Prostate gland (tissue), 2 donors: ENCODE measurements around the gene OR10S1. TPM values are rescaled to one million over a fixed set of nuclear protein-coding genes. Genes with fewer than 3 reads are reported as not detected.

Experiments
- DNase-seq: peaks from one replicate; pipeline ENCODE4 v3.0.0-alpha.2; 2019; ENCODE audit warnings: low spot score
- H3K27ac ChIP-seq, 2 donors: fragments of 200-600 bp; sonication (generic); 2 replicates each; pipeline ENCODE4 v1.5.1; 2017 to 2019
- H3K27me3 ChIP-seq: fragments of 200-600 bp; sonication (generic); replicated peaks from 2 replicates; pipeline ENCODE4 v1.5.1; 2019; ENCODE audit not compliant: insufficient read depth
- H3K36me3 ChIP-seq, 2 donors: fragments of 200-600 bp; sonication (generic); 1 replicate in 1 of 2; 2 replicates in 1 of 2; pipeline versions ENCODE4 v1.5.1 to v1.8.1; 2017 to 2019
- H3K4me1 ChIP-seq: fragments of 200-600 bp; sonication (generic); replicated peaks from 2 replicates; pipeline ENCODE4 v1.5.1; 2019
- H3K4me3 ChIP-seq, 2 donors: fragments of 200-600 bp; sonication (generic); 2 replicates each; pipeline ENCODE4 v1.5.1; 2017 to 2019
- H3K9me3 ChIP-seq: fragments of 200-600 bp; sonication (generic); 2 replicates; pipeline ENCODE4 v1.5.1; 2017
- CTCF ChIP-seq, 4 experiments: fragments of 200-600 bp in 2 of 4; fragments of 450-650 bp in 2 of 4; sonication (generic) in 2 of 4; IDR thresholded peaks; 1 replicate in 3 of 4; 2 replicates in 1 of 4; pipeline ENCODE4 v1.5.1; 2016 to 2019; ENCODE audit warnings: antibody characterized with exemption in 4 of 4, mild to moderate bottlenecking in 2 of 4, moderate library complexity in 2 of 4
- POLR2A ChIP-seq: fragments of 450-650 bp; IDR thresholded peaks from one replicate; pipeline ENCODE4 v1.6.1; 2016; ENCODE audit warnings: antibody characterized with exemption, mild to moderate bottlenecking
- POLR2AphosphoS5 ChIP-seq: sonication (generic); formaldehyde crosslinking; IDR thresholded peaks from one replicate; pipeline ENCODE4 v1.6.1; 2017; ENCODE audit warnings: antibody characterized with exemption
- WGBS: methylation state at CpG from one replicate; pipeline ENCODE4 v1.1.5; 2018; 5-methylcytosine and 5-hydroxymethylcytosine counted together
- intact Hi-C: fragments of 100-400 bp; cut with DNase I; formaldehyde crosslinking; loops from one replicate; pipeline ENCODE4 v1.14.2; 2022
- total RNA-seq, 2 donors: library from RNA; depleted of rRNA; stranded (reverse); fragments of >200 nt; gene quantifications; one replicate each; pipeline ENCODE4 v1.1.0, GENCODE V29; 2016

OR10S1 gene
- total RNA-seq, 2 donors from 2014 or later, result not detected

- no peak overlapping the region for H3K4me3 ChIP-seq
- no peaks in the 10 kb centered on the region for H3K4me1 ChIP-seq
- TF ChIP-seq POLR2AphosphoS5, result no peak
- TF ChIP-seq CTCF (IDR thresholded peaks at IDR 0.05), result no peak
- no peak for TF ChIP-seq POLR2A
- intact Hi-C loops, result no loop called here
- WGBS, result 28% methylated on average over 1 of the region's 1 CpG
- no peaks in the 10 kb centered on the region for H3K36me3 ChIP-seq
- H3K27me3 ChIP-seq, result no peaks in the 10 kb centered on the region
- DNase-seq, result no peak
- no peaks in the 10 kb centered on the region for H3K9me3 ChIP-seq
- no peak overlapping the region for H3K27ac ChIP-seq
Observed at GRCh38 chr11:123945132-123945531, 32.4 kb downstream of the OR10S1 start.

GRCh38 chr11:123943738-123944137 is 33.8 kb downstream of the OR10S1 start, which contains the start of gene OR6T1:
TSS of gene OR6T1 (minus strand) at chr11:123943838. CDS start at chr11:123943838, 0 bp downstream.
- intact Hi-C loops, result no loop called here
- Histone ChIP-seq H3K27ac (no peak within 1 kb of the TSS), H3K4me3 (no peak within 1 kb of the TSS), H3K9me3 (no peaks in the 10 kb centered on the region), H3K36me3 (no peaks in the 10 kb centered on the region), H3K27me3 (no peaks in the 10 kb centered on the region), H3K4me1 (no peaks in the 10 kb centered on the region)
- no peak for TF ChIP-seq CTCF (IDR thresholded peaks at IDR 0.05)
- no peak for TF ChIP-seq POLR2A
- TF ChIP-seq POLR2AphosphoS5, result no peak
- WGBS, result 92% methylated on average over 3 of the region's 3 CpGs
- no peak for DNase-seq

GRCh38 chr11:123942413-123942812 is 35.2 kb downstream of the OR10S1 start:
- no peaks in the 10 kb centered on the region for H3K9me3 ChIP-seq
- TF ChIP-seq POLR2A, result no peak
- no peak for TF ChIP-seq POLR2AphosphoS5
- TF ChIP-seq CTCF (IDR thresholded peaks at IDR 0.05), result no peak
- 88% methylated on average over 4 of the region's 4 CpGs for WGBS
- no peak for DNase-seq
- H3K36me3 ChIP-seq, result no peaks in the 10 kb centered on the region
- intact Hi-C loops, result no loop called here
- H3K4me1 ChIP-seq, result no peaks in the 10 kb centered on the region
- H3K4me3 ChIP-seq, result no peak overlapping the region
- H3K27me3 ChIP-seq, result no peaks in the 10 kb centered on the region
- H3K27ac ChIP-seq, result no peak overlapping the region

GRCh38 chr11:123939317-123939716 is 38.3 kb downstream of the OR10S1 start, which contains the start of gene OR4D5:
TSS of gene OR4D5 (plus strand) at chr11:123939617. CDS start at chr11:123939617, 0 bp downstream.
- H3K27ac ChIP-seq, result no peak within 1 kb of the TSS
- WGBS, result 79% methylated on average over 1 of the region's 1 CpG
- H3K27me3 ChIP-seq, result no peaks in the 10 kb centered on the region
- DNase-seq, result no peak
- intact Hi-C loops, result no loop called here
- no peaks in the 10 kb centered on the region for H3K9me3 ChIP-seq
- no peaks in the 10 kb centered on the region for H3K4me1 ChIP-seq
- H3K4me3 ChIP-seq, result no peak within 1 kb of the TSS
- TF ChIP-seq CTCF (IDR thresholded peaks at IDR 0.05) (no peak), POLR2AphosphoS5 (no peak), POLR2A (no peak)
- no peaks in the 10 kb centered on the region for H3K36me3 ChIP-seq

Other genes with a start within 250 kb of the OR10S1 start
- gene ZNF202, start 236.1 kb downstream of the OR10S1 start, total RNA-seq, result 10 to 100 TPM in 1 of 2 donors, 1 to 10 TPM in 1; 5.7 to 15.2 TPM
- gene OR6X1, start 223.3 kb downstream of the OR10S1 start, total RNA-seq, result not detected
- not detected for gene OR6M1, start 171.4 kb downstream of the OR10S1 start, total RNA-seq
- gene TMEM225, start 92.1 kb downstream of the OR10S1 start, total RNA-seq, result 1 to 10 TPM in 1 of 2 donors, not detected in 1; 1.2 TPM
- gene OR8D4, start 75.6 kb downstream of the OR10S1 start, total RNA-seq, result 1 to 10 TPM in 1 of 2 donors, not detected in 1; 1.5 TPM
- not detected for gene OR4D5, start 38.2 kb downstream of the OR10S1 start, total RNA-seq
- not detected for gene OR6T1, start 33.9 kb downstream of the OR10S1 start, total RNA-seq
- not detected for gene OR10G6, start 17.4 kb upstream of the OR10S1 start, total RNA-seq
- under 1 TPM in 1 of 2 donors, not detected in 1; 0.40 TPM for gene OR10G4, start 35.2 kb upstream of the OR10S1 start, total RNA-seq
- not detected for gene OR10G9, start 45.2 kb upstream of the OR10S1 start, total RNA-seq
- under 1 TPM in 1 of 2 donors, not detected in 1; 0.57 TPM for gene OR10G8, start 49.0 kb upstream of the OR10S1 start, total RNA-seq
- not detected for gene OR10G7, start 63.5 kb upstream of the OR10S1 start, total RNA-seq
- gene VWA5A, start 137.7 kb upstream of the OR10S1 start, total RNA-seq, result 10 to 100 TPM; 23.3 to 28.9 TPM
- not detected for gene OR10D3, start 205.6 kb upstream of the OR10S1 start, total RNA-seq